A549 (cell line): Measurements from ENCODE around the gene GPM6B. TPM values are rescaled to one million over a fixed set of nuclear protein-coding genes. Genes with fewer than 3 reads are reported as not detected.
A peak's percentile ranks its signal among the peaks of the same experiment; 100 is the strongest.

Experiments used
- ATAC-seq, 2 experiments: fragments of 200-7000 bp in 1 of 2; fragments of >200 bp in 1 of 2; cut with Nextera tagmentation in 1 of 2; cut with Tn5 transposase in 1 of 2; 3 replicates each; pipeline versions ENCODE4 v1.8.0 to v1.9.1; 2018 to 2020; ENCODE audit warnings: mild to moderate bottlenecking in 1 of 2, moderate library complexity in 1 of 2
- CTCF ChIA-PET: fragments of 300-600 bp; sonication (Branson Sonifier 250); formaldehyde crosslinking; extraction: SDS; loops from one replicate; lab custom pipeline; 2021; ENCODE audit warnings: antibody characterized with exemption, inconsistent platforms; lab: Yijun Ruan, JAX
- POLR2A ChIA-PET: fragments of 350-600 bp; formaldehyde crosslinking; extraction: SDS; loops from one replicate; lab custom pipeline; 2021; ENCODE audit warnings: antibody characterized with exemption, inconsistent platforms; lab: Yijun Ruan, JAX
- DNase-seq, 2 experiments: peaks; one replicate each; pipeline versions ENCODE4 v3.0.0 to v3.0.0-alpha.2; 2011 to 2016; ENCODE audit warnings: low read depth in 1 of 2, low spot score in 1 of 2
- FAIRE-seq: peaks from 2 replicates; lab custom pipeline; 2011; peaks lifted over from hg19 to GRCh38; lab: Jason Lieb, UNC
- H3K27ac ChIP-seq, 2 experiments: fragments of >200 bp; sonication (Bioruptor Twin); formaldehyde crosslinking; 3 replicates each; pipeline ENCODE4 v1.5.1; 2016 to 2017
- H3K4me1 ChIP-seq: fragments of >200 bp; sonication (Bioruptor Twin); formaldehyde crosslinking; 3 replicates; pipeline ENCODE4 v1.6.1; 2016
- H3K4me2 ChIP-seq: fragments of >200 bp; sonication (Bioruptor Twin); formaldehyde crosslinking; 3 replicates; pipeline ENCODE4 v1.6.1; 2016
- H3K4me3 ChIP-seq: fragments of >200 bp; sonication (Bioruptor Twin); formaldehyde crosslinking; 3 replicates; pipeline ENCODE4 v1.5.1; 2016
- H3K9me3 ChIP-seq: fragments of >200 bp; sonication (Bioruptor Twin); formaldehyde crosslinking; 3 replicates; pipeline ENCODE4 v1.6.1; 2016
- BHLHE40 ChIP-seq: IDR thresholded peaks from 2 replicates; pipeline ENCODE4 v1.6.1; 2012; ENCODE audit warnings: low read depth, low read length, inconsistent platforms
- CBX2 ChIP-seq: fragments of 200-600 bp; sonication (generic); IDR thresholded peaks from 2 replicates; pipeline ENCODE4 v1.6.1; 2016; ENCODE audit warnings: low read depth, mild to moderate bottlenecking, borderline replicate concordance
- CHD2 ChIP-seq: fragments of 150-350 bp; IDR thresholded peaks from 2 replicates; pipeline ENCODE4 v1.6.1; 2014; ENCODE audit warnings: low read length; ENCODE audit not compliant: partially characterized antibody
- EHF ChIP-seq: fragments of 250-450 bp; sonication (Bioruptor Pico); IDR thresholded peaks from 2 replicates; pipeline ENCODE4 v1.5.0; 2020; ENCODE audit warnings: mild to moderate bottlenecking
- EHMT2 ChIP-seq: fragments of 200-600 bp; sonication (generic); IDR thresholded peaks from 2 replicates; pipeline ENCODE4 v1.6.1; 2016; ENCODE audit warnings: antibody characterized with exemption, low read depth, mild to moderate bottlenecking, moderate library complexity
- ELK1 ChIP-seq: fragments of 150-350 bp; IDR thresholded peaks from 2 replicates; pipeline ENCODE4 v1.6.1; 2014; ENCODE audit warnings: low read depth, mild to moderate bottlenecking, low read length
- ESRRA ChIP-seq: fragments of 150-350 bp; IDR thresholded peaks from 2 replicates; pipeline ENCODE4 v1.6.1; 2014; ENCODE audit warnings: mild to moderate bottlenecking, low read length, borderline replicate concordance
- FOSB ChIP-seq: fragments of 250-450 bp; sonication (Bioruptor Pico); IDR thresholded peaks from 2 replicates; pipeline ENCODE4 v1.5.0; 2020; ENCODE audit warnings: mild to moderate bottlenecking, moderate library complexity
- GATA3 ChIP-seq: IDR thresholded peaks from 2 replicates; pipeline ENCODE4 v1.6.1; 2012; ENCODE audit warnings: borderline replicate concordance
- HEYL ChIP-seq: fragments of 250-450 bp; sonication (Bioruptor Pico); IDR thresholded peaks from 2 replicates; pipeline ENCODE4 v1.8.0; 2021; ENCODE audit warnings: mild to moderate bottlenecking, moderate library complexity
- HOXA7 ChIP-seq: fragments of 250-450 bp; sonication (Bioruptor Pico); IDR thresholded peaks from 2 replicates; pipeline ENCODE4 v1.5.0; 2020; ENCODE audit warnings: mild to moderate bottlenecking, moderate library complexity
- JUN ChIP-seq, 2 experiments: fragments of >200 bp; sonication (Bioruptor Twin); formaldehyde crosslinking; IDR thresholded peaks; 2 replicates in 1 of 2; 3 replicates in 1 of 2; pipeline ENCODE4 v1.6.1; 2016 to 2017
- JUNB ChIP-seq: fragments of >200 bp; sonication (Bioruptor Twin); formaldehyde crosslinking; IDR thresholded peaks from 2 replicates; pipeline ENCODE4 v1.6.1; 2016
- KDM1A ChIP-seq: fragments of 200-600 bp; sonication (generic); IDR thresholded peaks from 2 replicates; pipeline ENCODE4 v1.6.1; 2016; ENCODE audit warnings: low read depth, mild to moderate bottlenecking
- MAX ChIP-seq: IDR thresholded peaks from 2 replicates; pipeline ENCODE4 v1.6.1; 2012
- NFE2L2 ChIP-seq: fragments of 150-350 bp; conservative IDR thresholded peaks from 2 replicates; pipeline ENCODE4 v1.6.1; 2014; ENCODE audit warnings: low read length
- PBX3 ChIP-seq: IDR thresholded peaks from 2 replicates; pipeline ENCODE4 v1.6.1; 2012
- PHF8 ChIP-seq: fragments of 200-600 bp; sonication (generic); IDR thresholded peaks from 2 replicates; pipeline ENCODE4 v1.6.1; 2016; ENCODE audit warnings: low read depth, mild to moderate bottlenecking, antibody characterized with exemption, moderate library complexity, borderline replicate concordance
- POLR2A ChIP-seq: IDR thresholded peaks from 2 replicates; pipeline ENCODE4 v1.6.1; 2012; ENCODE audit warnings: mild to moderate bottlenecking, low read length
- RARB ChIP-seq: fragments of 250-450 bp; sonication (Bioruptor Pico); IDR thresholded peaks from 2 replicates; pipeline ENCODE4 v1.8.0; 2021; ENCODE audit warnings: mild to moderate bottlenecking, moderate library complexity
- RCOR1 ChIP-seq: fragments of 150-350 bp; IDR thresholded peaks from 2 replicates; pipeline ENCODE4 v1.6.1; 2014; ENCODE audit warnings: antibody characterized with exemption, low read length, low read depth
- RFX5 ChIP-seq: fragments of 450-650 bp; IDR thresholded peaks from 2 replicates; pipeline ENCODE4 v1.7.1; 2014; ENCODE audit warnings: antibody characterized with exemption, mild to moderate bottlenecking, moderate library complexity
- RNF2 ChIP-seq: fragments of 200-600 bp; sonication (generic); IDR thresholded peaks from 2 replicates; pipeline ENCODE4 v1.6.1; 2016; ENCODE audit warnings: low read depth, mild to moderate bottlenecking, antibody characterized with exemption, moderate library complexity, borderline replicate concordance
- TFCP2L1 ChIP-seq: fragments of 250-450 bp; sonication (Bioruptor Pico); IDR thresholded peaks from 2 replicates; pipeline ENCODE4 v1.5.0; 2021; ENCODE audit warnings: mild to moderate bottlenecking
- ZC3H11A ChIP-seq: fragments of 450-650 bp; IDR thresholded peaks from 2 replicates; pipeline ENCODE4 v1.6.1; 2014; ENCODE audit warnings: antibody characterized with exemption, mild to moderate bottlenecking
- ZFP36 ChIP-seq: fragments of 450-650 bp; IDR thresholded peaks from 2 replicates; pipeline ENCODE4 v1.6.1; 2014; ENCODE audit warnings: borderline replicate concordance; ENCODE audit not compliant: partially characterized antibody
- WGBS: methylation state at CpG from one replicate; pipeline ENCODE4 v1.1.6; 2017; ENCODE audit errors: missing lambda C conversion rate; 5-methylcytosine and 5-hydroxymethylcytosine counted together
- polyA plus RNA-seq, 4 experiments: library from polyadenylated mRNA; depleted of rRNA in 3 of 4; stranded (reverse); fragments of >200 nt; fragmentation: RNase III in 1 of 4; extraction: RNeasy Plus Mini Kit Qiagen cat#74134 plus additional on column Dnase treatment in 1 of 4; gene quantifications; 2 replicates in 3 of 4; 3 replicates in 1 of 4; pipeline ENCODE4 v1.2.3, GENCODE V29; 2011 to 2017
- TF ChIP-seq, protein P1 (sequence below): fragments of 200-600 bp; sonication (generic); IDR thresholded peaks from 2 replicates; pipeline ENCODE4 v1.6.1; 2016; ENCODE audit warnings: antibody characterized with exemption, mild to moderate bottlenecking, moderate library complexity
- TF ChIP-seq, protein P2 (sequence below): fragments of 450-650 bp; IDR thresholded peaks from 2 replicates; pipeline ENCODE4 v1.6.1; 2014; ENCODE audit warnings: antibody characterized with exemption
- TF ChIP-seq, protein P3 (sequence below): fragments of >200 bp; sonication (Bioruptor Twin); formaldehyde crosslinking; IDR thresholded peaks from 3 replicates; pipeline ENCODE4 v1.5.1; 2016
- TF ChIP-seq, protein P4 (sequence below): fragments of >200 bp; sonication (Bioruptor Twin); formaldehyde crosslinking; IDR thresholded peaks from 3 replicates; pipeline ENCODE4 v1.6.1; 2016

Gene GPM6B
- polyA plus RNA-seq, 2 of the 4 experiments (the other 2 are of a cell fraction), result 0.05 to 0.10 TPM

GRCh38 chrX:13774696-13775095 lies 42.2 kb downstream of the GPM6B start:
- TF ChIP-seq POLR2A (no peak), TFCP2L1 (CRISPR knock-in tag) (no peak), CBX2 (no peak), EHMT2 (no peak), HOXA7 (CRISPR knock-in tag) (no peak), FOSB (CRISPR knock-in tag) (no peak), JUN (IDR thresholded peaks at IDR 0.05) (no peak), ESRRA (no peak), NFE2L2 (no peak), KDM1A (no peak), GATA3 (no peak), RNF2 (no peak), RFX5 (no peak), ZFP36 (no peak), BHLHE40 (no peak), PHF8 (no peak), JUNB (no peak)
- TF ChIP-seq, protein P1, sequence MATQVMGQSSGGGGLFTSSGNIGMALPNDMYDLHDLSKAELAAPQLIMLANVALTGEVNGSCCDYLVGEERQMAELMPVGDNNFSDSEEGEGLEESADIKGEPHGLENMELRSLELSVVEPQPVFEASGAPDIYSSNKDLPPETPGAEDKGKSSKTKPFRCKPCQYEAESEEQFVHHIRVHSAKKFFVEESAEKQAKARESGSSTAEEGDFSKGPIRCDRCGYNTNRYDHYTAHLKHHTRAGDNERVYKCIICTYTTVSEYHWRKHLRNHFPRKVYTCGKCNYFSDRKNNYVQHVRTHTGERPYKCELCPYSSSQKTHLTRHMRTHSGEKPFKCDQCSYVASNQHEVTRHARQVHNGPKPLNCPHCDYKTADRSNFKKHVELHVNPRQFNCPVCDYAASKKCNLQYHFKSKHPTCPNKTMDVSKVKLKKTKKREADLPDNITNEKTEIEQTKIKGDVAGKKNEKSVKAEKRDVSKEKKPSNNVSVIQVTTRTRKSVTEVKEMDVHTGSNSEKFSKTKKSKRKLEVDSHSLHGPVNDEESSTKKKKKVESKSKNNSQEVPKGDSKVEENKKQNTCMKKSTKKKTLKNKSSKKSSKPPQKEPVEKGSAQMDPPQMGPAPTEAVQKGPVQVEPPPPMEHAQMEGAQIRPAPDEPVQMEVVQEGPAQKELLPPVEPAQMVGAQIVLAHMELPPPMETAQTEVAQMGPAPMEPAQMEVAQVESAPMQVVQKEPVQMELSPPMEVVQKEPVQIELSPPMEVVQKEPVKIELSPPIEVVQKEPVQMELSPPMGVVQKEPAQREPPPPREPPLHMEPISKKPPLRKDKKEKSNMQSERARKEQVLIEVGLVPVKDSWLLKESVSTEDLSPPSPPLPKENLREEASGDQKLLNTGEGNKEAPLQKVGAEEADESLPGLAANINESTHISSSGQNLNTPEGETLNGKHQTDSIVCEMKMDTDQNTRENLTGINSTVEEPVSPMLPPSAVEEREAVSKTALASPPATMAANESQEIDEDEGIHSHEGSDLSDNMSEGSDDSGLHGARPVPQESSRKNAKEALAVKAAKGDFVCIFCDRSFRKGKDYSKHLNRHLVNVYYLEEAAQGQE, result no peak
- TF ChIP-seq, protein P2, sequence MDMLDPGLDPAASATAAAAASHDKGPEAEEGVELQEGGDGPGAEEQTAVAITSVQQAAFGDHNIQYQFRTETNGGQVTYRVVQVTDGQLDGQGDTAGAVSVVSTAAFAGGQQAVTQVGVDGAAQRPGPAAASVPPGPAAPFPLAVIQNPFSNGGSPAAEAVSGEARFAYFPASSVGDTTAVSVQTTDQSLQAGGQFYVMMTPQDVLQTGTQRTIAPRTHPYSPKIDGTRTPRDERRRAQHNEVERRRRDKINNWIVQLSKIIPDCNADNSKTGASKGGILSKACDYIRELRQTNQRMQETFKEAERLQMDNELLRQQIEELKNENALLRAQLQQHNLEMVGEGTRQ, result no peak
- TF ChIP-seq, protein P3, sequence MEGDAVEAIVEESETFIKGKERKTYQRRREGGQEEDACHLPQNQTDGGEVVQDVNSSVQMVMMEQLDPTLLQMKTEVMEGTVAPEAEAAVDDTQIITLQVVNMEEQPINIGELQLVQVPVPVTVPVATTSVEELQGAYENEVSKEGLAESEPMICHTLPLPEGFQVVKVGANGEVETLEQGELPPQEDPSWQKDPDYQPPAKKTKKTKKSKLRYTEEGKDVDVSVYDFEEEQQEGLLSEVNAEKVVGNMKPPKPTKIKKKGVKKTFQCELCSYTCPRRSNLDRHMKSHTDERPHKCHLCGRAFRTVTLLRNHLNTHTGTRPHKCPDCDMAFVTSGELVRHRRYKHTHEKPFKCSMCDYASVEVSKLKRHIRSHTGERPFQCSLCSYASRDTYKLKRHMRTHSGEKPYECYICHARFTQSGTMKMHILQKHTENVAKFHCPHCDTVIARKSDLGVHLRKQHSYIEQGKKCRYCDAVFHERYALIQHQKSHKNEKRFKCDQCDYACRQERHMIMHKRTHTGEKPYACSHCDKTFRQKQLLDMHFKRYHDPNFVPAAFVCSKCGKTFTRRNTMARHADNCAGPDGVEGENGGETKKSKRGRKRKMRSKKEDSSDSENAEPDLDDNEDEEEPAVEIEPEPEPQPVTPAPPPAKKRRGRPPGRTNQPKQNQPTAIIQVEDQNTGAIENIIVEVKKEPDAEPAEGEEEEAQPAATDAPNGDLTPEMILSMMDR, result no peak
- 84% methylated on average over 2 of the region's 2 CpGs for WGBS
- H3K4me1 ChIP-seq, result no peaks in the 10 kb centered on the region
- ChIA-PET CTCF (no interaction called here), POLR2A (no interaction called here)
- H3K9me3 ChIP-seq, result no peaks in the 10 kb centered on the region
- H3K4me2 ChIP-seq, result no peak overlapping the region
- no peak for DNase-seq
- no peak overlapping the region for H3K27ac ChIP-seq
- H3K4me3 ChIP-seq, result no peak overlapping the region
- ATAC-seq, result no peak
- FAIRE-seq, result peak; percentile 23

- FAIRE-seq (peak; percentile 91), ATAC-seq (no peak), DNase-seq (no peak)
- Histone ChIP-seq H3K4me3 (no peak overlapping the region), H3K4me1 (no peaks in the 10 kb centered on the region), H3K4me2 (no peak overlapping the region), H3K9me3 (no peaks in the 10 kb centered on the region), H3K27ac (no peak overlapping the region)
- POLR2A ChIA-PET, result no interaction called here
- WGBS, result 94% methylated on average over 3 of the region's 3 CpGs
- CTCF ChIA-PET, result interaction anchor here (2.7 kb wide), 1 partner anchor 20 kb away, joined by 6 read pairs; no protein-coding TSS in a partner anchor
- no peak for TF ChIP-seq HOXA7 (CRISPR knock-in tag)
- TF ChIP-seq NFE2L2, result no peak
- TF ChIP-seq RARB (CRISPR knock-in tag), result no peak
- TF ChIP-seq ELK1, result no peak
- TF ChIP-seq HEYL (CRISPR knock-in tag), result no peak
- no peak for TF ChIP-seq TFCP2L1 (CRISPR knock-in tag)
- TF ChIP-seq BHLHE40, result no peak
- TF ChIP-seq EHF, result no peak
- TF ChIP-seq RCOR1, result no peak
- TF ChIP-seq CHD2, result no peak
- no peak for TF ChIP-seq ZC3H11A
- TF ChIP-seq MAX, result no peak
- TF ChIP-seq, protein P4, sequence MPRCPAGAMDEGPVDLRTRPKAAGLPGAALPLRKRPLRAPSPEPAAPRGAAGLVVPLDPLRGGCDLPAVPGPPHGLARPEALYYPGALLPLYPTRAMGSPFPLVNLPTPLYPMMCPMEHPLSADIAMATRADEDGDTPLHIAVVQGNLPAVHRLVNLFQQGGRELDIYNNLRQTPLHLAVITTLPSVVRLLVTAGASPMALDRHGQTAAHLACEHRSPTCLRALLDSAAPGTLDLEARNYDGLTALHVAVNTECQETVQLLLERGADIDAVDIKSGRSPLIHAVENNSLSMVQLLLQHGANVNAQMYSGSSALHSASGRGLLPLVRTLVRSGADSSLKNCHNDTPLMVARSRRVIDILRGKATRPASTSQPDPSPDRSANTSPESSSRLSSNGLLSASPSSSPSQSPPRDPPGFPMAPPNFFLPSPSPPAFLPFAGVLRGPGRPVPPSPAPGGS, result no peak
- TF ChIP-seq PBX3, result no peak
Measured at GRCh38 chrX:13770013-13770535, 46.8 kb downstream of the GPM6B start.
